ENCODE results near the gene SCN5A. TPM values are rescaled to one million over a fixed set of nuclear protein-coding genes. Genes with fewer than 3 reads are reported as not detected.

SCN5A gene
- polyA plus RNA-seq, 1 donor from 2014 or later = not detected

DNA sequence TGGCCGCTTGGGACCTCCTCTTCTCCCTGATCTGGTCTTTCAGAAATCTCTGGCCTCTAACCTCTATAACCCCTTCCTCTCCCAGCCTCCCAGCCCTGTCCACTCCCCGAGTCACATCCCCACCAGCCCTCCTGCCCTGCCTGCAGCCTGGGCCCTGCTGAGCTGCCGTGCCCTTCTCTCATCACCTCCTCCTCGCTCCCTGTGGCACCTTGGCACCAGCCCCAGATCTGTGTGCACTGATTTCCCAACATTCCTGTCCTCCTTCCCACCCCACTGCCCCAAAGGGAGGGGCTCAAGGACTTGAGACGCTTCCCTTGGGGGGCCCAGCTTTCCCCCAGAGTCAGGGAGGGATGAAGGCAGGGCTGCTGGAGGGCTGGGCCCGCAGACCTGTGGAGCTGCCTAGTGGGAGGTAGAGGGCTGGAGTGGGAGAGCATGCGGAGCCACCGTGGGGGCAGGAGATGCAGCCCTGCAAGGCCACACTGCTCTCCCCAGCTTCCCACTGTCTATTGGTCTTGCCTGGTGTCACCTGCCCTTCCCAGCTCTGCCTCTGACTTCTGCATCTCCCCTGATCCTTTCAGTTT, 110.6 kb downstream of the SCN5A start:
- H3F3A ChIP-seq (ENCODE audit: insufficient read depth, low read length, poor library complexity, severe bottlenecking) = no peaks in the 10 kb centered on the region
- TF ChIP-seq SMC3 (conservative IDR thresholded peaks at IDR 0.05; ENCODE audit: poor library complexity) = no peak
- TF ChIP-seq MXI1 (conservative IDR thresholded peaks at IDR 0.05; ENCODE audit: poor library complexity, severe bottlenecking) = no peak
- no peak for TF ChIP-seq TAF1 (IDR thresholded peaks at IDR 0.05; ENCODE audit: low read depth)
- no peak for TF ChIP-seq POLR2AphosphoS5 (IDR thresholded peaks at IDR 0.05)
- TF ChIP-seq EP300 (conservative IDR thresholded peaks at IDR 0.05; ENCODE audit: poor library complexity, severe bottlenecking) = no peak
- TF ChIP-seq EZH2 (IDR thresholded peaks at IDR 0.05; ENCODE audit: borderline replicate concordance, insufficient read depth, low read length, poor library complexity, severe bottlenecking) = no peak
- TF ChIP-seq, protein P1, sequence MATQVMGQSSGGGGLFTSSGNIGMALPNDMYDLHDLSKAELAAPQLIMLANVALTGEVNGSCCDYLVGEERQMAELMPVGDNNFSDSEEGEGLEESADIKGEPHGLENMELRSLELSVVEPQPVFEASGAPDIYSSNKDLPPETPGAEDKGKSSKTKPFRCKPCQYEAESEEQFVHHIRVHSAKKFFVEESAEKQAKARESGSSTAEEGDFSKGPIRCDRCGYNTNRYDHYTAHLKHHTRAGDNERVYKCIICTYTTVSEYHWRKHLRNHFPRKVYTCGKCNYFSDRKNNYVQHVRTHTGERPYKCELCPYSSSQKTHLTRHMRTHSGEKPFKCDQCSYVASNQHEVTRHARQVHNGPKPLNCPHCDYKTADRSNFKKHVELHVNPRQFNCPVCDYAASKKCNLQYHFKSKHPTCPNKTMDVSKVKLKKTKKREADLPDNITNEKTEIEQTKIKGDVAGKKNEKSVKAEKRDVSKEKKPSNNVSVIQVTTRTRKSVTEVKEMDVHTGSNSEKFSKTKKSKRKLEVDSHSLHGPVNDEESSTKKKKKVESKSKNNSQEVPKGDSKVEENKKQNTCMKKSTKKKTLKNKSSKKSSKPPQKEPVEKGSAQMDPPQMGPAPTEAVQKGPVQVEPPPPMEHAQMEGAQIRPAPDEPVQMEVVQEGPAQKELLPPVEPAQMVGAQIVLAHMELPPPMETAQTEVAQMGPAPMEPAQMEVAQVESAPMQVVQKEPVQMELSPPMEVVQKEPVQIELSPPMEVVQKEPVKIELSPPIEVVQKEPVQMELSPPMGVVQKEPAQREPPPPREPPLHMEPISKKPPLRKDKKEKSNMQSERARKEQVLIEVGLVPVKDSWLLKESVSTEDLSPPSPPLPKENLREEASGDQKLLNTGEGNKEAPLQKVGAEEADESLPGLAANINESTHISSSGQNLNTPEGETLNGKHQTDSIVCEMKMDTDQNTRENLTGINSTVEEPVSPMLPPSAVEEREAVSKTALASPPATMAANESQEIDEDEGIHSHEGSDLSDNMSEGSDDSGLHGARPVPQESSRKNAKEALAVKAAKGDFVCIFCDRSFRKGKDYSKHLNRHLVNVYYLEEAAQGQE (IDR thresholded peaks at IDR 0.05; ENCODE audit: borderline replicate concordance) = no peak
- TF ChIP-seq, protein P2, sequence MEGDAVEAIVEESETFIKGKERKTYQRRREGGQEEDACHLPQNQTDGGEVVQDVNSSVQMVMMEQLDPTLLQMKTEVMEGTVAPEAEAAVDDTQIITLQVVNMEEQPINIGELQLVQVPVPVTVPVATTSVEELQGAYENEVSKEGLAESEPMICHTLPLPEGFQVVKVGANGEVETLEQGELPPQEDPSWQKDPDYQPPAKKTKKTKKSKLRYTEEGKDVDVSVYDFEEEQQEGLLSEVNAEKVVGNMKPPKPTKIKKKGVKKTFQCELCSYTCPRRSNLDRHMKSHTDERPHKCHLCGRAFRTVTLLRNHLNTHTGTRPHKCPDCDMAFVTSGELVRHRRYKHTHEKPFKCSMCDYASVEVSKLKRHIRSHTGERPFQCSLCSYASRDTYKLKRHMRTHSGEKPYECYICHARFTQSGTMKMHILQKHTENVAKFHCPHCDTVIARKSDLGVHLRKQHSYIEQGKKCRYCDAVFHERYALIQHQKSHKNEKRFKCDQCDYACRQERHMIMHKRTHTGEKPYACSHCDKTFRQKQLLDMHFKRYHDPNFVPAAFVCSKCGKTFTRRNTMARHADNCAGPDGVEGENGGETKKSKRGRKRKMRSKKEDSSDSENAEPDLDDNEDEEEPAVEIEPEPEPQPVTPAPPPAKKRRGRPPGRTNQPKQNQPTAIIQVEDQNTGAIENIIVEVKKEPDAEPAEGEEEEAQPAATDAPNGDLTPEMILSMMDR (IDR thresholded peaks at IDR 0.05; ENCODE audit: poor library complexity, severe bottlenecking) = no peak
- TF ChIP-seq RAD21 (conservative IDR thresholded peaks at IDR 0.05) = no peak
- peaks cover 5% of the 10 kb centered on the region for H3K9me3 ChIP-seq (ENCODE audit: low read length)
- H4K20me1 ChIP-seq (ENCODE audit: insufficient read depth) = no peaks in the 10 kb centered on the region
- no peak overlapping the region for H2AFZ ChIP-seq (ENCODE audit: low read depth, low read length)
- H3K27ac ChIP-seq (ENCODE audit: low read length) = no peak overlapping the region
- H3K4me2 ChIP-seq (ENCODE audit: low read length) = no peak overlapping the region
- H3K36me3 ChIP-seq (ENCODE audit: insufficient read depth, low read length) = no peaks in the 10 kb centered on the region
- no peak overlapping the region for H3K9ac ChIP-seq (ENCODE audit: low read length)
- no peaks in the 10 kb centered on the region for H3K27me3 ChIP-seq (ENCODE audit: insufficient read depth, low read depth, low read length)
- no peak overlapping the region for H3K4me3 ChIP-seq (ENCODE audit: low read length)
- H3K9me2 ChIP-seq (ENCODE audit: insufficient read depth, low read length) = no peaks in the 10 kb centered on the region
- no peaks in the 10 kb centered on the region for H3K79me2 ChIP-seq (replicated peaks; ENCODE audit: insufficient read depth, low read length)

DNA sequence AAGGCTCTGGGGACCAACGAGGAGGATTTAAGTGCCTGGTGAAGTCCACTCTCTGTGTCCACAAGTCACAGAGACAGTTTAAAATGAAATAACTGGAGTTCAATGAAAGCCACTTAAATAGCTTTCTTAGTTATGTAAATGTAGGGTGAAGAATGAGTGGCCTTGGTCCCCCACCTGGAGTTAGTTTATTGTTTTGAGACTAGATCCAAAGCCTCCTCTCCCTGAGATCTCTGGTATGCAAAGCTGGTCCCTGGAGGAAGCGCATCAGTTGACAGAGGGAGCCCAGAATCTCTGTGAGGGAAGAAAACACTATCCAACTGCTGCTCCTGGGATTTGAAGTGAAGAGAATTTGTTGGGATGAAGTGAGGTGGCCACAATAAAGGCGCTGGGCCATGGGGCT, 112.8 kb downstream of the SCN5A start:
- no peaks in the 10 kb centered on the region for H3K79me2 ChIP-seq (replicated peaks; ENCODE audit: insufficient read depth, low read length)
- TF ChIP-seq TAF1 (IDR thresholded peaks at IDR 0.05; ENCODE audit: low read depth) (no peak), EZH2 (IDR thresholded peaks at IDR 0.05; ENCODE audit: borderline replicate concordance, insufficient read depth, low read length, poor library complexity, severe bottlenecking) (no peak), POLR2AphosphoS5 (IDR thresholded peaks at IDR 0.05) (no peak), MXI1 (conservative IDR thresholded peaks at IDR 0.05; ENCODE audit: poor library complexity, severe bottlenecking) (no peak), EP300 (conservative IDR thresholded peaks at IDR 0.05; ENCODE audit: poor library complexity, severe bottlenecking) (no peak), RAD21 (conservative IDR thresholded peaks at IDR 0.05) (no peak), SMC3 (conservative IDR thresholded peaks at IDR 0.05; ENCODE audit: poor library complexity) (no peak)
- TF ChIP-seq, protein P1 (IDR thresholded peaks at IDR 0.05; ENCODE audit: borderline replicate concordance) = no peak
- TF ChIP-seq, protein P2 (IDR thresholded peaks at IDR 0.05; ENCODE audit: poor library complexity, severe bottlenecking) = no peak
- peaks cover 5% of the 10 kb centered on the region for H3K9me3 ChIP-seq (ENCODE audit: low read length)
- no peaks in the 10 kb centered on the region for H3K9me2 ChIP-seq (ENCODE audit: insufficient read depth, low read length)
- no peak overlapping the region for H3K27ac ChIP-seq (ENCODE audit: low read length)
- H3K9ac ChIP-seq (ENCODE audit: low read length) = no peak overlapping the region
- no peaks in the 10 kb centered on the region for H3K27me3 ChIP-seq (ENCODE audit: insufficient read depth, low read depth, low read length)
- no peak overlapping the region for H3K4me3 ChIP-seq (ENCODE audit: low read length)
- no peaks in the 10 kb centered on the region for H3F3A ChIP-seq (ENCODE audit: insufficient read depth, low read length, poor library complexity, severe bottlenecking)
- H3K4me2 ChIP-seq (ENCODE audit: low read length) = no peak overlapping the region
- H2AFZ ChIP-seq (ENCODE audit: low read depth, low read length) = no peak overlapping the region
- no peaks in the 10 kb centered on the region for H3K36me3 ChIP-seq (ENCODE audit: insufficient read depth, low read length)
- no peaks in the 10 kb centered on the region for H4K20me1 ChIP-seq (ENCODE audit: insufficient read depth)

Measured in neural cell (in vitro differentiated cells).